ENCODE measurements around the gene CMTM8. TPM values are rescaled to one million over a fixed set of nuclear protein-coding genes. Genes with fewer than 3 reads are reported as not detected.

The CMTM8 gene
- total RNA-seq, 1 donor from 2014 or later, result 4.7 TPM

- Histone ChIP-seq H3K4me1 (no peaks in the 10 kb centered on the region), H3K36me3 (no peaks in the 10 kb centered on the region), H3K4me3 (no peak overlapping the region), H3K9me3 (no peaks in the 10 kb centered on the region), H3K27ac (no peak overlapping the region), H3K27me3 (no peaks in the 10 kb centered on the region)
- no peak for DNase-seq (ENCODE audit: extremely low spot score in 2 of 2)
- TF ChIP-seq POLR2AphosphoS5 (IDR thresholded peaks at IDR 0.05; ENCODE audit: insufficient read depth in 1 of 2, low read depth in 1 of 2), result no peak
- no peak for TF ChIP-seq POLR2A (IDR thresholded peaks at IDR 0.05)
- no peak for TF ChIP-seq CTCF (IDR thresholded peaks at IDR 0.05)
- intact Hi-C loops (cut with DNase I), result no loop called here
Measured at GRCh38 chr3:32257042-32257441, 18.6 kb downstream of the CMTM8 start.

GRCh38 chr3:32257641-32258438 lies 19.4 kb downstream of the CMTM8 start:
- intact Hi-C loops (cut with DNase I), result no loop called here

GRCh38 chr3:32258869-32259268 lies 20.4 kb downstream of the CMTM8 start:
- no peak overlapping the region for H3K27ac ChIP-seq
- H3K4me3 ChIP-seq, result no peak overlapping the region
- TF ChIP-seq POLR2A (IDR thresholded peaks at IDR 0.05) (no peak), CTCF (IDR thresholded peaks at IDR 0.05) (no peak), POLR2AphosphoS5 (IDR thresholded peaks at IDR 0.05; ENCODE audit: insufficient read depth in 1 of 2, low read depth in 1 of 2) (no peak)
- H3K27me3 ChIP-seq, result no peaks in the 10 kb centered on the region
- no peaks in the 10 kb centered on the region for H3K9me3 ChIP-seq
- peak in 1 of 2 donors; percentile 43 for DNase-seq (ENCODE audit: extremely low spot score in 2 of 2)
- no peaks in the 10 kb centered on the region for H3K36me3 ChIP-seq
- intact Hi-C loops (cut with DNase I), result no loop called here
- H3K4me1 ChIP-seq, result no peaks in the 10 kb centered on the region

More at GRCh38 chr3:32257641-32258438, 19.4 kb downstream of the CMTM8 start:
- H3K27ac ChIP-seq, result no peak overlapping the region
- H3K4me1 ChIP-seq, result no peaks in the 10 kb centered on the region
- H3K9me3 ChIP-seq, result no peaks in the 10 kb centered on the region
- no peaks in the 10 kb centered on the region for H3K27me3 ChIP-seq
- no peaks in the 10 kb centered on the region for H3K36me3 ChIP-seq
- no peak overlapping the region for H3K4me3 ChIP-seq
- TF ChIP-seq POLR2AphosphoS5 (IDR thresholded peaks at IDR 0.05; ENCODE audit: insufficient read depth in 1 of 2, low read depth in 1 of 2) (no peak), POLR2A (IDR thresholded peaks at IDR 0.05) (no peak), CTCF (IDR thresholded peaks at IDR 0.05) (no peak)
- no peak for DNase-seq (ENCODE audit: extremely low spot score in 2 of 2)

GRCh38 chr3:32261545-32261944 lies 23.1 kb downstream of the CMTM8 start:
- Histone ChIP-seq H3K27ac (no peak overlapping the region), H3K9me3 (no peaks in the 10 kb centered on the region), H3K4me3 (no peak overlapping the region), H3K4me1 (no peaks in the 10 kb centered on the region), H3K27me3 (no peaks in the 10 kb centered on the region), H3K36me3 (no peaks in the 10 kb centered on the region)
- no peak for TF ChIP-seq POLR2AphosphoS5 (IDR thresholded peaks at IDR 0.05; ENCODE audit: insufficient read depth in 1 of 2, low read depth in 1 of 2)
- TF ChIP-seq POLR2A (IDR thresholded peaks at IDR 0.05), result no peak
- TF ChIP-seq CTCF (IDR thresholded peaks at IDR 0.05), result no peak
- DNase-seq (ENCODE audit: extremely low spot score in 2 of 2), result no peak
- intact Hi-C loops (cut with DNase I), result no loop called here

GRCh38 chr3:32262201-32262600 lies 23.7 kb downstream of the CMTM8 start:
- peak in 1 of 2 donors; percentile 52 for DNase-seq (ENCODE audit: extremely low spot score in 2 of 2)
- TF ChIP-seq POLR2A (IDR thresholded peaks at IDR 0.05) (no peak), CTCF (IDR thresholded peaks at IDR 0.05) (no peak), POLR2AphosphoS5 (IDR thresholded peaks at IDR 0.05; ENCODE audit: insufficient read depth in 1 of 2, low read depth in 1 of 2) (no peak)
- H3K27ac ChIP-seq, result no peak overlapping the region

More at GRCh38 chr3:32262201-32262600, 23.7 kb downstream of the CMTM8 start:
- Histone ChIP-seq H3K9me3 (no peaks in the 10 kb centered on the region), H3K4me3 (no peak overlapping the region), H3K36me3 (no peaks in the 10 kb centered on the region), H3K4me1 (no peaks in the 10 kb centered on the region), H3K27me3 (no peaks in the 10 kb centered on the region)
- intact Hi-C loops (cut with DNase I), result no loop called here
